A204.1 (cell line): Measurements from ENCODE around the gene HES5.

Experiments
- FAIRE-seq: peaks from 2 replicates; lab custom pipeline; 2012; peaks lifted over from hg19 to GRCh38; lab: Jason Lieb, UNC

Gene HES5

GRCh38 chr1:2530513-2531361 is 674 bp upstream of the HES5 start:
- FAIRE-seq, result no peak

- FAIRE-seq, result no peak
Measured at GRCh38 chr1:2528966-2529783, 888 bp downstream of the HES5 start.

- no peak for FAIRE-seq
Measured at GRCh38 chr1:2528611-2528965, 1.5 kb downstream of the HES5 start.

- FAIRE-seq, result no peak
Measured at GRCh38 chr1:2528016-2528415, 2.0 kb downstream of the HES5 start.

- FAIRE-seq, result no peak
Measured at GRCh38 chr1:2527556-2527860, 2.6 kb downstream of the HES5 start.

- no peak for FAIRE-seq
Measured at GRCh38 chr1:2526824-2527555, 3.1 kb downstream of the HES5 start.

- no peak for FAIRE-seq
Measured at GRCh38 chr1:2525920-2526823, 3.9 kb downstream of the HES5 start, which contains the start of gene PANK4. PANK4 (minus strand) TSS chr1:2526596; CDS start chr1:2526587, 9 bp downstream.

- FAIRE-seq, result no peak
Measured at GRCh38 chr1:2525572-2525919, 4.5 kb downstream of the HES5 start.

- no peak for FAIRE-seq
Measured at GRCh38 chr1:2523891-2524609, 6.0 kb downstream of the HES5 start.

- no peak for FAIRE-seq
Measured at GRCh38 chr1:2523191-2523890, 6.7 kb downstream of the HES5 start.

GRCh38 chr1:2522230-2522629 is 7.8 kb downstream of the HES5 start:
- no peak for FAIRE-seq

GRCh38 chr1:2520806-2521205 is 9.3 kb downstream of the HES5 start:
- no peak for FAIRE-seq

- FAIRE-seq, result no peak
Measured at GRCh38 chr1:2520206-2520605, 9.9 kb downstream of the HES5 start.

- FAIRE-seq, result no peak
Measured at GRCh38 chr1:2519729-2520128, 10.3 kb downstream of the HES5 start.

- no peak for FAIRE-seq
Measured at GRCh38 chr1:2519029-2519685, 10.9 kb downstream of the HES5 start.

- FAIRE-seq, result no peak
Measured at GRCh38 chr1:2518528-2518927, 11.5 kb downstream of the HES5 start.

- no peak for FAIRE-seq
Measured at GRCh38 chr1:2517966-2518365, 12.1 kb downstream of the HES5 start.

GRCh38 chr1:2516946-2517345 is 13.1 kb downstream of the HES5 start:
- FAIRE-seq, result no peak

GRCh38 chr1:2516124-2516523 is 13.9 kb downstream of the HES5 start:
- FAIRE-seq, result no peak

GRCh38 chr1:2515763-2516080 is 14.3 kb downstream of the HES5 start:
- FAIRE-seq, result no peak
